Measurements from ENCODE around the gene HNRNPA2B1.

HNRNPA2B1 gene

GRCh38 chr7:26200444-26201246 lies at the start of gene HNRNPA2B1:
Gene HNRNPA2B1, minus strand, starts transcription at chr7:26200746. Its CDS starts 169 bp downstream, at chr7:26200577.
- DNase-seq (ENCODE audit: low read depth in 1 of 2, low spot score in 1 of 2) = peak; percentile 98 to 100

DNA sequence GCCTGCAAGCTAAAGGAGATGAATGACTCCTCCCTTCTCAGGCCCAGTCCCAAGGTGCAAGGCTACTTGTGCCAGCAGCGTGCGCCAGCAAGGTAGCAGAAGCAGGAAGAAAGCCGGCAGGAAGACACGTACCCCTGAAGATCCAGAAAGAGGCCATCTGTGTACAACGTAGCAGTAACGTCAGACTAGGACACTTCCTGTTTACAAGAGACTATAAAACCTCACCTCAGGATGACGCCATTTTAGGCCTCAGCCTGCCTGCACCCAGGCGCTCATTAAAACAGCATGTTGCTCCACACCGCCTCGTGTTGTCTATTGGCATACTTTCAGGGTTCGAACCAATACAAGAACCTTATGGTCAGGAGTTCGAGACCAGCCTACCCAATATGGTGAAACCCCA lies 49.7 kb upstream of the HNRNPA2B1 start:
- no peak for DNase-seq (ENCODE audit: low read depth in 1 of 2, low spot score in 1 of 2)

DNA sequence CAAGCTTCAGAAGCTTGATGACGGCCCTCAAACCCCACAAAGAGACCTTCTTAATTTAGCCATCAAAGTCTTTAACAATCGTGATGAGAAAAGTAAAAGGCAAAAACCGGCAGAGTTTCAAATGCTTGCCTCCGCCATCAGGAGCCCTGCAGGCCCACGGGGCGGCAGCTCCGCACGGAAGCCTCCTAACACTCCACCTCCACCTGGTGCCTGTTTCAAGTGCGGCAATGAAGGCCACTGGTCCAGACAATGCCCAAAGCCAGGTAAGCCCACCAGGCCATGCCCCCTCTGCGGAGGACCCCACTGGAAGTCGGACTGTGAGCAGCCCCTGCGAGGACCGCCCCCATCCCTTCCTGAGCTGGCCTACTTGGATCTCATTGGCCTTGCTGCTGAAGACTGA lies 44.6 kb upstream of the HNRNPA2B1 start:
- DNase-seq (ENCODE audit: low read depth in 1 of 2, low spot score in 1 of 2) = no peak

DNA sequence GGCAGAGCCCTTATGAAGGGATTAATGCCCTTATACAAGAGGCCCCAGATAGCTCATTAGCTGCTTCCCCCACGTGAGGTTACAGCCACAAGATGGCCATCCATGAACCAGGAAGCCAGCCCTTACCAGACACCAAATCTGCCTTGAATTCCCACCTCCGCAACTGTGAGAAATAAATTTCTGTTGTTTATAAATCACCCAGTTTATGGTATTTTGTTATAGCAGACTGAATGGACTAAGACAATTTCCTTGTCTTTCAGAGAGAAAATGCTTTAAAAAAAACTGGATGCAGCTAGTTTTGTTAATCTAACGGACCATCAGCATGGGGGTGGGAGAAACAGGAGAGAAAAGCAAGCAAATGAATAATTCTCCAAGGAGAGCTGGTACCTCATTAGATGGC lies 37.5 kb upstream of the HNRNPA2B1 start:
- no peak for DNase-seq (ENCODE audit: low read depth in 1 of 2, low spot score in 1 of 2)

- DNase-seq (ENCODE audit: low read depth in 1 of 2, low spot score in 1 of 2) = no peak
Observed at GRCh38 chr7:26237035-26237807, 36.7 kb upstream of the HNRNPA2B1 start.

DNA sequence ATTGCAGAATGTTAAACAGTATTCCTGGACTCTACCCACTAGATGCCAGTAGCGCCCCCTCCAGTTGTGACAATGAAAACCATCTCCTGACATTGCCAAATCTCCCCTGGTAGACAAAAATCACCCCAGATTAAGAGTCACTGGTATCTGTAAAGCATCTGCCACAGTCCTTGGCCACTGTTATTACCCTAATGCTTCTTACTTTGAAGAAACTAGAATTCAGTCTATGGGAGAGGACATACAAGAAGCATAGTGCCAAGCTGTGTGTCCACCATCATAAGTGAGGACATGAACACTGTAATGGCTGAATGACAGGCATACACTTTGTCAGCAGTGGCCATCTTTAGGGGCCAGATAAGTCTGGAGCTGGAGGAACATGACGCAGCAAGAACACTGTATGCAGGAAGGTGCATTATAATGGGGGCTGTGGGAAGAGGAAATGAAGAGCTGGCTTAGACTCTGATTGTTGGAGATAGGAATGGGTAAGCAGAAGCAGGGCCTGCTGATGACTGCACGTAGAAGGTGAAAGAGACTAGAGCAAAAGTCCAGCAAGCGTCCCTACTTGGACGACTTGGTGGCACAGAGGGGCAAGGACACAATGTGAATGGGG lies 33.5 kb upstream of the HNRNPA2B1 start:
- no peak for DNase-seq (ENCODE audit: low read depth in 1 of 2, low spot score in 1 of 2)

GRCh38 chr7:26227987-26228386 lies 27.4 kb upstream of the HNRNPA2B1 start:
- DNase-seq (ENCODE audit: low read depth in 1 of 2, low spot score in 1 of 2) = no peak

DNA sequence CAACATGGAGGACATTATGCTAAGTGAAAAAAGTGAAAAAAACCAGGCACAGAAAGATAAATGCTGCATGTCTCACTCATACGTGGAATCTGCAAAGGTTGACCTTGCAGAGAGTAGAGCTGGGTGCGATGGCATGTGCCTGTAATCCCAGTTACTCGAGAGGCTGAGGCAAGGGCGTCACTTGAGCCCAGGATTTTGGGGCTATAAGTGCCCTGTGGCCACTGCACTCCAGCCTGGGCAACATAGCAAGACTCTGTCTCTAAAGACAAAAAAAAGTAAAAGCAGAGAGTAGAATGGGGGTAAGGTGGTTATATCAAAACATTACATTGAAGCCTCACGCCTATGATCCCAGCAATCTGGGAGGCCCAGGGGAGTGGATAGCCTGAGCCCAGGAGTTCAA lies 23.8 kb upstream of the HNRNPA2B1 start:
- DNase-seq (ENCODE audit: low read depth in 1 of 2, low spot score in 1 of 2) = no peak

DNA sequence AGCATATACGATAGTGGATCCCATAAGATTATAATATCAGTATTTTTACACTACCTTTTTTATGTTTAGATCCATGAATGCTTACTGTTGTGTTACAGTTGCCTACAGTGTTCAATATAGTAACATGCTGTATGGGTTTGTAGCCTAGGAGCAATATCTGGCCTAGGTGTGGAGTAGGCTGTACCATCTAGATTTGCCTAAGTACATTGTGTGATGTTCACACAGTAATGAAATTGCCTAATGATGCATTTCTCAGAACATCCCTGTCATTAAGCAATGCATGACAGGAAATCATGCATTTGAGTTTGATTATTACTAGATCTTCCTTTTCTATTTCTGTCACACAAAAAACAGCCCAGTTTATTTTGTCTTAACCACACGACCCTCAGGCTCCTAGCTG lies 15.5 kb upstream of the HNRNPA2B1 start:
- no peak for DNase-seq (ENCODE audit: low read depth in 1 of 2, low spot score in 1 of 2)

DNA sequence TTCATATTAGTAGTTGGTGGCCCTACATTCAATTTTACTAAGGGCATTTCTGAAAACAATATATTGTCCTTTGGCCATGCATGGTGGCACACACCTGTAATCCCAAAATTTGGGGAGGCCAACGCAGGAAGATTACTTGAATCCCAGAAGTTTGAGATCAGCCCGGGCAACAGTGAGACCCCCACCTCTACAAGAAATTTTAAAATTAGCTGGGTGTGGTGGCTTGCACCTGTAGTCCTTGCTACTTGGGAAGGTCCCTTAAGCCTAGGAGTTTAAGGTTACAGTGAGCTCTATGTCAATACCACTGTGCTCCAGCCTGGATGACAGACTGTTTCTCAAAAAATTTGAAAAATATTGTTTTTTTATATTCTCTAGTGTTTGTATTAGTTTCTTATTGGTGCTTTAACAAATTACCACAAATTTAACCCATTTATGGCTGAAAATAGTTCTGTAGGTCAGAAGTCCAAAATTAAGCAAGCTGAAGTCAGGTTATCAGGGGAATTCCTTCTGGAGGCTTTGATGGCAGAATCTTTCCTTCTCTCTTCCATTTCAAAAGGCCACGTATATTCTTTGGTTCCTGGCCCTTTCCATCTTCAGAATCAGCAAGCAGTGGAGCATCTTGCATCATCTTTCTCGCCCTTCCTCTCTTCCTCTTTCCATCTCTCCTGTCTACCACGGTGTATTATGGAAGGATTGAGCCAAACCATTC lies 13.4 kb upstream of the HNRNPA2B1 start:
- no peak for DNase-seq (ENCODE audit: low read depth in 1 of 2, low spot score in 1 of 2)

DNA sequence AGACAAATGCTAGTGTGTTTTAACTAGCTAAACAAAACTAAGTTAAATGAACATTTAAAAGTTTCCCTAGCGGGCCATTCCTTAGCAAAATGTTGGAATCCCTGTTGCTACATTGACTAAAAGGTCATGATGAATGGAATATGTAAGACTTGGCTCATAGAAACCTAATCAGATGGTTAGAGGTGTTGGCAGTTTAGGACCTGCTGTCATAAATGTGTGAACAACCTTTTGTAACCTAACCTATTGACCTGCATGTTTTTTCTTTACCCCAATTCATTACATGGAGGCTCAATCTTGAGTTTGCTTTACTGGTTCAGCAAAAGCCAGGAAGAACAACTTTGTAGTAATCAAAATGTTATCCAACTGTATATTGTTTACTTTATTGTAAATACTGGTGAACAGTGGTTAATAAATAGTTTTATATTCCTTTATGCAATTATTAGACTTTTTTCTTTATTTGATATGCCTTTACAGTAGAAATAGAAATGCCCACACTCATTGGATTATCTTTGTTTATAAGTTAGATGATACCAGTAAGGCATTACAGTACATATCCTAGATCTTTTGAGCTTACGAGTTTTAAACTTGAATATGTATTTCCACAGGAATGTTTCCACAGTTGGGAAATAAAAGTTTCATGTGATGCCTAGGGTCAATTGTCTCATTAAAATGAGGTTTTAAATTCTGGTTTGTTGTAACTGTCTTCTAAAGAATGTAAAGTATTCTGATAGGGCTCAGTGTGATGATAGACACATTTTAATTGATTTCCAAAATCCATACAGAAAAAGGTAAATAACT lies 12.6 kb upstream of the HNRNPA2B1 start:
- no peak for DNase-seq (ENCODE audit: low read depth in 1 of 2, low spot score in 1 of 2)

- DNase-seq (ENCODE audit: low read depth in 1 of 2, low spot score in 1 of 2) = no peak
Observed at GRCh38 chr7:26208040-26208439, 7.5 kb upstream of the HNRNPA2B1 start.

DNA sequence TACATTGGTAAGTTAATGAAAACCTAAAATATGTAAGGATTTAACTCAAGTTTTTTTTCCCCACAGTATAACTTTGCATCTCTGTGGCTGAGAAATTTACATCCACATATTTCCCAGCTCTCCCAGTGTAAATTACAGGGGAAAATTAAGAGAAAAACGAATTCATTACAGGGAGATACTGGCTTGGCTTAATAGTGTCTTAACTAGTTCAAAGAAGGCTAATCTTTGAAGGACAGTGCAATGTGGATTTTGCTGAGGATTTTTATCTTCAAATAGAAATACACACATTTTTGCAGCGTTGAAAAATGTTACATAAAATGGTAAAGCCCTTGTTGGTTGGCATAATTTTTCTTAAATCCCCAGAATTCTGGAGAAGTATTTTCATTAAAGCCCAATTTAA lies 2.5 kb upstream of the HNRNPA2B1 start:
- DNase-seq (ENCODE audit: low read depth in 1 of 2, low spot score in 1 of 2) = no peak

GRCh38 chr7:26202019-26202990 lies 1.8 kb upstream of the HNRNPA2B1 start:
- DNase-seq (ENCODE audit: low read depth in 1 of 2, low spot score in 1 of 2) = peak; percentile 59

- peak; percentile 73 to 86 for DNase-seq (ENCODE audit: low read depth in 1 of 2, low spot score in 1 of 2)
Observed at GRCh38 chr7:26201247-26202018, 887 bp upstream of the HNRNPA2B1 start, which contains the start of gene CBX3. Gene CBX3, plus strand, starts transcription at chr7:26201745. Its CDS starts 1,254 bp downstream, at chr7:26202999.

GRCh38 chr7:26200038-26200443 lies 505 bp downstream of the HNRNPA2B1 start:
- peak; percentile 73 to 78 for DNase-seq (ENCODE audit: low read depth in 1 of 2, low spot score in 1 of 2)

GRCh38 chr7:26199301-26200037 lies 1.1 kb downstream of the HNRNPA2B1 start:
- peak in 1 of 2 donors; percentile 30 for DNase-seq (ENCODE audit: low read depth in 1 of 2, low spot score in 1 of 2)

DNA sequence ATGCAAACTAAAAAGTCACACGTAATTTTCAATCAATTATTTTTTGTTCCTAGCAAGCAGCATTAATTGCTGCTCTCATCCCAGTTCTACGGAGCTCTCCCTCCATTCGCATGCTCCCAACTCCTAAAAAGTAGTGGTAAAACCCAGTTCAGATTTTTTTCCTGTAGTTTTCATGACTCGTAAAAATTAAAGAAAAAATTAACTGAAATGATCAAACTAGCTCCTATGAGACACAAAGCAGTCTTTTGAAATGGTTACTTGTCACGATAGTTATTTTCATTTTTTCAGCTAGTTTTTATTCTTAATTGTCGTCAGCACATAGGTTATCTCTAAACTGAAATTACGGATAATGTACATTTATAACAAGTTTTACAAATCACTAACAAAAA lies 1.8 kb downstream of the HNRNPA2B1 start:
- no peak for DNase-seq (ENCODE audit: low read depth in 1 of 2, low spot score in 1 of 2)
